Tibial artery (tissue), 4 donors: ENCODE data around the gene KYAT1.
A peak's percentile ranks its signal among the peaks of the same experiment; 100 is the strongest.
"Not testable (repeated sequence)": the region's sequence is repeated elsewhere in the genome, so short reads cannot be mapped to it uniquely, and the experiment has no call there.

Experiments
- DNase-seq, 2 donors: peaks; one replicate each; pipeline ENCODE4 v3.0.0-alpha.2; 2019
- H3K27ac ChIP-seq, 2 donors: fragments of 200-600 bp; sonication (generic) in 1 of 2; 1 replicate in 1 of 2; 2 replicates in 1 of 2; pipeline ENCODE4 v1.5.1; 2018 to 2019; ENCODE audit warnings: mild to moderate bottlenecking in 1 of 2
- H3K27me3 ChIP-seq, 2 donors: fragments of 200-600 bp; sonication (generic) in 1 of 2; one replicate each; pipeline versions ENCODE4 v1.5.1 to v1.6.0; 2016 to 2019
- H3K36me3 ChIP-seq, 3 donors: fragments of 200-600 bp; sonication (generic) in 2 of 3; one replicate each; pipeline ENCODE4 v1.5.1; 2016 to 2019; ENCODE audit warnings: mild to moderate bottlenecking in 2 of 3
- H3K4me1 ChIP-seq, 4 donors: fragments of 200-600 bp; sonication (generic) in 2 of 4; 1 replicate in 3 of 4; 2 replicates in 1 of 4; pipeline ENCODE4 v1.5.1; 2016 to 2019
- H3K4me3 ChIP-seq, 2 donors: fragments of 200-600 bp; sonication (generic) in 1 of 2; 1 replicate in 1 of 2; 2 replicates in 1 of 2; pipeline ENCODE4 v1.5.1; 2018 to 2019; ENCODE audit warnings: mild to moderate bottlenecking in 2 of 2
- H3K9me3 ChIP-seq, 3 donors: fragments of 200-600 bp; sonication (generic) in 1 of 3; one replicate each; pipeline ENCODE4 v1.5.1; 2016 to 2019
- CTCF ChIP-seq, 2 experiments: fragments of 200-600 bp in 1 of 2; fragments of 450-650 bp in 1 of 2; IDR thresholded peaks; one replicate each; pipeline ENCODE4 v1.5.1; 2017 to 2019; ENCODE audit warnings: antibody characterized with exemption in 2 of 2, mild to moderate bottlenecking in 1 of 2, moderate library complexity in 1 of 2
- intact Hi-C: fragments of 100-400 bp; cut with DNase I; formaldehyde crosslinking; loops from one replicate; pipeline ENCODE4 v1.15.0; 2023; ENCODE audit warnings: low total_unique reads

The KYAT1 gene

GRCh38 chr9:128884164-128884563 is 2.4 kb upstream of the KYAT1 start:
- Histone ChIP-seq H3K27me3 (no peaks in the 10 kb centered on the region), H3K4me3 (peak overlapping the region; percentile 84 to 96), H3K4me1 (peaks cover 0 to 81% (median 65%) of the 10 kb centered on the region in 4 donors), H3K36me3 (peaks cover 5 to 44% (median 26%) of the 10 kb centered on the region in 3 donors), H3K27ac (peak overlapping the region; percentile 94 to 98), H3K9me3 (no peaks in the 10 kb centered on the region)
- intact Hi-C loops, result loop anchor here (5.0 kb wide), 1 partner anchor 38 kb away; the partner anchor contains the start of gene PHYHD1
- no peak for TF ChIP-seq CTCF (IDR thresholded peaks at IDR 0.05)
- DNase-seq, result no peak

- intact Hi-C loops, result loop anchor here (5.0 kb wide), 1 partner anchor 39 kb away; the partner anchor contains the start of gene PHYHD1
- Histone ChIP-seq H3K9me3 (no peaks in the 10 kb centered on the region), H3K4me1 (peaks cover 6 to 79% (median 64%) of the 10 kb centered on the region in 4 donors), H3K4me3 (peak overlapping the region; percentile 84 to 96), H3K27me3 (no peaks in the 10 kb centered on the region), H3K36me3 (peaks cover 5 to 32% (median 17%) of the 10 kb centered on the region in 3 donors), H3K27ac (peak overlapping the region; percentile 94 to 98)
- DNase-seq, result no peak
- no peak for TF ChIP-seq CTCF (IDR thresholded peaks at IDR 0.05)
Observed at GRCh38 chr9:128882677-128883603, 1.2 kb upstream of the KYAT1 start.

- intact Hi-C loops, result no loop called here
- Histone ChIP-seq H3K9me3 (no peaks in the 10 kb centered on the region), H3K27ac (peak overlapping the region; percentile 94 to 98), H3K36me3 (no peaks in the 10 kb centered on the region), H3K4me1 (peaks cover 7 to 70% (median 48%) of the 10 kb centered on the region in 4 donors), H3K4me3 (no peak overlapping the region), H3K27me3 (no peaks in the 10 kb centered on the region)
- no peak for DNase-seq
- TF ChIP-seq CTCF (IDR thresholded peaks at IDR 0.05), result no peak
Observed at GRCh38 chr9:128877852-128878251, 3.9 kb downstream of the KYAT1 start.

GRCh38 chr9:128870941-128871265 is 10.8 kb downstream of the KYAT1 start:
- DNase-seq, H3K27ac ChIP-seq, H3K9me3 ChIP-seq, H3K36me3 ChIP-seq, H3K4me3 ChIP-seq, H3K27me3 ChIP-seq, intact Hi-C loops: not testable (repeated sequence)
- H3K4me1 ChIP-seq, result peaks cover 0 to 20% (median 14%) of the 10 kb centered on the region in 4 donors

- DNase-seq, result no peak
- intact Hi-C loops, result no loop called here
- Histone ChIP-seq H3K36me3 (peaks cover 0 to 7% (median 7%) of the 10 kb centered on the region in 3 donors), H3K9me3 (no peaks in the 10 kb centered on the region), H3K4me3 (no peak overlapping the region), H3K27me3 (no peaks in the 10 kb centered on the region), H3K27ac (no peak overlapping the region), H3K4me1 (peaks cover 0 to 15% (median 9%) of the 10 kb centered on the region in 4 donors)
- no peak for TF ChIP-seq CTCF (IDR thresholded peaks at IDR 0.05)
Observed at GRCh38 chr9:128870128-128870940, 11.4 kb downstream of the KYAT1 start.
